Ovary (tissue), 9 donors: ENCODE results near the gene HTR1D. TPM values are rescaled to one million over a fixed set of nuclear protein-coding genes. Genes with fewer than 3 reads are reported as not detected.

Experiments used
- DNase-seq, 5 donors: peaks; one replicate each; pipeline ENCODE4 v3.0.0-alpha.2; 2019 to 2020
- H3K27ac ChIP-seq, 2 donors: fragments of 200-600 bp; one replicate each; pipeline versions ENCODE4 v1.5.1 to v1.8.0; 2019 to 2022
- H3K27me3 ChIP-seq: fragments of 200-600 bp; one replicate; pipeline ENCODE4 v1.8.0; 2022
- H3K36me3 ChIP-seq: fragments of 200-600 bp; sonication (generic); one replicate; pipeline ENCODE4 v1.5.1; 2019
- H3K4me1 ChIP-seq: one replicate; pipeline ENCODE4 v1.8.1; 2013; ENCODE audit warnings: mild to moderate bottlenecking, moderate library complexity; ENCODE audit not compliant: insufficient read depth
- H3K4me3 ChIP-seq: fragments of 200-600 bp; sonication (generic); one replicate; pipeline ENCODE4 v1.5.1; 2017
- H3K9me3 ChIP-seq, 2 donors: fragments of 200-600 bp in 1 of 2; sonication (generic) in 1 of 2; one replicate each; pipeline versions ENCODE4 v1.5.1 to v1.8.1; 2013 to 2019; ENCODE audit warnings: mild to moderate bottlenecking in 1 of 2, moderate library complexity in 1 of 2
- EP300 ChIP-seq: sonication (generic); formaldehyde crosslinking; IDR thresholded peaks from one replicate; pipeline ENCODE4 v1.6.1; 2017; ENCODE audit warnings: antibody characterized with exemption
- POLR2A ChIP-seq: fragments of 450-650 bp; IDR thresholded peaks from one replicate; pipeline ENCODE4 v1.6.1; 2017; ENCODE audit warnings: antibody characterized with exemption, mild to moderate bottlenecking, moderate library complexity
- WGBS, 3 donors: extraction: QIAGEN DNeasy Blood & Tissue Kit in 1 of 3; methylation state at CpG; one replicate each; pipeline versions ENCODE4 v1.1.5 to v1.1.7; 2013 to 2017; 5-methylcytosine and 5-hydroxymethylcytosine counted together
- intact Hi-C, 4 donors: fragments of 100-400 bp; cut with DNase I; formaldehyde crosslinking; loops; one replicate each; pipeline versions ENCODE4 v1.11.0 to v1.15.1; 2022 to 2023
- polyA plus RNA-seq, 2 donors: library from polyadenylated mRNA; stranded (reverse); fragments of 200-250 nt in 1 of 2; fragments of 350-450 nt in 1 of 2; fragmentation: Illumina TruSeq in 1 of 2; extraction: RNeasy Lipid Tissue Mini Kit (QIAGEN cat#74804) in 1 of 2; gene quantifications; one replicate each; pipeline ENCODE4 v1.2.3, GENCODE V29; 2013 to 2014
- total RNA-seq, 7 donors: library from RNA; depleted of rRNA in 2 of 7; stranded (reverse); fragments of >200 nt in 2 of 7; fragmentation: NEBNext Ultra II Directional in 3 of 7; extraction: Animal tissue kit (Norgen Biotek cat#: 25700) in 3 of 7; gene quantifications; one replicate each; pipeline versions ENCODE4 v1.1.0 to v1.2.4, GENCODE V29; 2016 to 2023
- TF ChIP-seq, protein P1 (sequence below), 3 donors: fragments of 450-650 bp in 2 of 3; fragments of 200-600 bp in 1 of 3; IDR thresholded peaks; one replicate each; pipeline versions ENCODE4 v1.5.1 to v1.8.0; 2016 to 2022; ENCODE audit warnings: antibody characterized with exemption in 3 of 3, mild to moderate bottlenecking in 1 of 3
- donor health status: DM: no; HTN: no; CAD: no; lungs with moderate emphysema.
- donor health status: DM: no; HTN: no; CAD: no.
- donor health status: Bipolar disorder and iron deficiency.
- donor health status: DM: yes; HTN: yes; CAD: no.
- donor health status: DM: no; HTN: no; CAD: no.
- donor health status: DM: yes; HTN: yes; CAD: no.

Gene HTR1D
- total and polyA plus RNA-seq, 9 donors, result 0.05 to 0.80 (median 0.10) TPM; not detected in 5

DNA sequence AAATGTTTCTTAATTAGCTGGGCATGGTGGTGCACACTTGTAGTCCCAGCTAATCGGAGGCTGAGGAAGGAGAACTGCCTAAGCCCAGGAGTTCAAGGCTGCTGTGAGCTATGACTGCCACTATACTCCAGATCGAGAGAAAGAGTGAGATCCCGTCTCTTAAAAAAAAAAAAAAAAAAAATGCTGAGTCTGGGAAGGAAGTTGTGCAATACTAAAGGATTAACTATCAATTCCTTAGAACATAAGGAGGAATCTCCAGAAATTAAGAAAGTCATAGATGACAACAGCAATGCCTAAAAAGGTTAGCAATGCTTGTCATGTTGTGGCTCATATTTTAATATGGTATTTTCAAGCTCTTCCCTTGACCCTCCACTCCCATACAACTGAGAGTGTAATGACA lies 53.9 kb downstream of the HTR1D start:
- Histone ChIP-seq H3K4me3 (no peak overlapping the region), H3K27ac (no peak overlapping the region), H3K27me3 (no peaks in the 10 kb centered on the region), H3K4me1 (peaks cover 2% of the 10 kb centered on the region), H3K36me3 (no peaks in the 10 kb centered on the region), H3K9me3 (no peaks in the 10 kb centered on the region)
- WGBS, 3 donors, result 61 to 71% (median 61%) methylated on average over 3 of the region's 3 CpGs
- TF ChIP-seq, protein P1, sequence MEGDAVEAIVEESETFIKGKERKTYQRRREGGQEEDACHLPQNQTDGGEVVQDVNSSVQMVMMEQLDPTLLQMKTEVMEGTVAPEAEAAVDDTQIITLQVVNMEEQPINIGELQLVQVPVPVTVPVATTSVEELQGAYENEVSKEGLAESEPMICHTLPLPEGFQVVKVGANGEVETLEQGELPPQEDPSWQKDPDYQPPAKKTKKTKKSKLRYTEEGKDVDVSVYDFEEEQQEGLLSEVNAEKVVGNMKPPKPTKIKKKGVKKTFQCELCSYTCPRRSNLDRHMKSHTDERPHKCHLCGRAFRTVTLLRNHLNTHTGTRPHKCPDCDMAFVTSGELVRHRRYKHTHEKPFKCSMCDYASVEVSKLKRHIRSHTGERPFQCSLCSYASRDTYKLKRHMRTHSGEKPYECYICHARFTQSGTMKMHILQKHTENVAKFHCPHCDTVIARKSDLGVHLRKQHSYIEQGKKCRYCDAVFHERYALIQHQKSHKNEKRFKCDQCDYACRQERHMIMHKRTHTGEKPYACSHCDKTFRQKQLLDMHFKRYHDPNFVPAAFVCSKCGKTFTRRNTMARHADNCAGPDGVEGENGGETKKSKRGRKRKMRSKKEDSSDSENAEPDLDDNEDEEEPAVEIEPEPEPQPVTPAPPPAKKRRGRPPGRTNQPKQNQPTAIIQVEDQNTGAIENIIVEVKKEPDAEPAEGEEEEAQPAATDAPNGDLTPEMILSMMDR (IDR thresholded peaks at IDR 0.05), result no peak
- no peak for TF ChIP-seq EP300
- no peak for TF ChIP-seq POLR2A
- DNase-seq, result no peak
- intact Hi-C loops, result no loop called here

DNA sequence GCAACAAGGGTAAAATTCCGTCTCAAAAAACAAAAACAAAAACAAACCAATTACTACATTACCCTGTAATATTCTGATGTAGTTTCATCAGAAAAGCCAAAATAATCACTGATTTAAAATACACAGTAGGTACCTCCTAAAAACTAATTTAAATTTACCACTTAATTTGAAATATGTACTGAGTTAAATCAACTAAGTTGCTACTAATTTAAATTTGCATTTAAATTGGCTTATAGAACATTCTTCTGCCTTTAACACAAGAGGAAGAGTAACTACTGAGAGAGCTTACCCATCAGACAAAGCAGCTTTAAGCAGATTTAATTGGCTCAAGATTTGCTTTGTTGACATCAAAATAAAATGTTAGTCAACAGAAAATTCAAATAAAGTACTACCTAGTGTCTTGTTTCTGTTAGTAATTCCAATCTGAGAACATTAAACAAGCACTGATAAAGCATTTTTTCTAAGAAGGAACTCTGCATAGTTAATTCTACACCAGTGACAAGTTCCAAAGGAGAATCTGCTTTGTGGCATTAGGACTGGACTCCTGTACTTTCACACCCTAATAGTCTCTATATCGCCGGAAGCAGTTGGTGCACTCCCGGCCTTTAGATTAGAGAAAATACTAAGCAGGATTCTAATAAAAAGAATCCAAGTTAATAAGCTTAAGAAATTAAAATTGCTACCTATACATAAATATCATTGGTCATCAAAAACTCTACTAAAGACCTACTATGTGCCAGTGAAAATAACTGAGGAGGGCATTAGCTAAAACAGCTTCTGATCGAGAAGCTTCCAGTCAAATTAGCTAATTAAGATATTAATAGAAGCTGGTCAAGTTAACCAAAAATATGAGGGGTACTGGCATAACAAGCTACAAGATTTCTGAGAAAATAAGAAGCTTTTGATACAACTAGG lies 57.1 kb downstream of the HTR1D start:
- no peak for TF ChIP-seq POLR2A
- no peak for TF ChIP-seq EP300
- TF ChIP-seq, protein P1 (IDR thresholded peaks at IDR 0.05), result no peak
- WGBS, 3 donors, result 55 to 79% (median 72%) methylated on average over 5 of the region's 5 CpGs
- H3K27me3 ChIP-seq, result no peaks in the 10 kb centered on the region
- intact Hi-C loops, result no loop called here
- H3K4me1 ChIP-seq, result peaks cover 2% of the 10 kb centered on the region
- H3K36me3 ChIP-seq, result no peaks in the 10 kb centered on the region
- DNase-seq, result no peak
- H3K4me3 ChIP-seq, result no peak overlapping the region
- H3K9me3 ChIP-seq, result no peaks in the 10 kb centered on the region
- no peak overlapping the region for H3K27ac ChIP-seq

DNA sequence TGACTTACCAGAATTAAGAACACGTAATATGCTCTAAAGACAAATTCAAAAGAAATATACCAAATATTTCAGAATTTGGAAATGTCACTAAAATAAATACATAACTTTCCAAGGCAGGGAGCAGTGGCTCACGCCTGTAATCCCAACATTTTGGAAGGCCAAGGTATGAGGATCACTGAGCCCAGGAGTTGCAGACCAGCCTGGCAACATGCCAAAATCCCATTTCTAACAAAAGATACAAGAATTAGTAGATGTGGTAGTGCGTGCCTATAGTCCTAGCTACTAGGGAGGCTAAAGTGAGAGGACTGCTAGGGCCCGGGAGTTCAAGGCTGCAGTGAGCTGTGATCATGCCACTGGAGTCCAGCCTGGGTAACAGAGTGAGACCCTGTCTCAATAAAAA lies 60.4 kb downstream of the HTR1D start:
- DNase-seq, result no peak
- no peak overlapping the region for H3K27ac ChIP-seq
- no peaks in the 10 kb centered on the region for H3K36me3 ChIP-seq
- WGBS, 3 donors, result 92 to 98% (median 94%) methylated on average over 4 of the region's 4 CpGs
- TF ChIP-seq POLR2A (no peak), EP300 (no peak)
- TF ChIP-seq, protein P1 (IDR thresholded peaks at IDR 0.05), result no peak
- H3K4me1 ChIP-seq, result peaks cover 2% of the 10 kb centered on the region
- intact Hi-C loops, result no loop called here
- H3K9me3 ChIP-seq, result no peaks in the 10 kb centered on the region
- no peaks in the 10 kb centered on the region for H3K27me3 ChIP-seq
- H3K4me3 ChIP-seq, result no peak overlapping the region

DNA sequence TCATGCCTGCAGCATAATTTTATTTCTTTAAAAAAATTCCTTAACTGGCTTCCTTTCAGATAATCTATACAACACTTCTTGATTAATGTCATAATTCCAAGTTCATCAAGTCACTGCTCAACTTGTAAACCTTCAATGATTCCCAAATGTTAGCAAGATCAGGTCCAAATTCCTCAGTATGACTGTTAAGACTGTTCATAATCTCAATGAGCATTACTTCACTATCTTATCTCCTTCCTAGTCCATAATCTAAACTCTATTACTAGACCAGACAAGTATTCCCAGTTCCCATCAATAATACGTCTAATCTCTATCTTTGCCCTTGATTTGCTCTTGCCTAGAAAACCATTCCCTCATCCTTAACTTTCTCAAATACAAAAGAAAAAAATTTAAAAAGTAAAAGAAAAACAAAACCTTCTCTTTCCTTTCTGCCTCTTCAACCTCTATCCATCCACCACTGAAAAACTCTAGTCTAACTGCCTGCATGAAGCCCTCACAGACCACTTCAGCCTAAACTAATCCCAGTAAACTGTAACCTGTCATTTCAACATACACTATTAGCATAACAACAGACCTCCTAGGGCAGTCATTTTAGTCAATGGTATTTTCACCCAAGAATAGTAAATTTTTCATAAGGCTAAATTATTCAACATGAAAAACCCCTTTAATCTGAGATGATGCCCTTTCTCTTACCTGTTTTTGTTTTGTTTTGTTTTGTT lies 64.2 kb downstream of the HTR1D start:
- Histone ChIP-seq H3K27ac (no peak overlapping the region), H3K36me3 (no peaks in the 10 kb centered on the region), H3K27me3 (no peaks in the 10 kb centered on the region), H3K9me3 (no peaks in the 10 kb centered on the region), H3K4me3 (no peak overlapping the region), H3K4me1 (no peaks in the 10 kb centered on the region)
- WGBS, 3 donors, result 41 to 61% (median 59%) methylated on average over 1 of the region's 1 CpG
- TF ChIP-seq, protein P1 (IDR thresholded peaks at IDR 0.05), result no peak
- TF ChIP-seq EP300 (no peak), POLR2A (no peak)
- no peak for DNase-seq
- intact Hi-C loops, result no loop called here
